MCF 10A (cell line): ENCODE results near the gene CST3. TPM values are rescaled to one million over a fixed set of nuclear protein-coding genes. Genes with fewer than 3 reads are reported as not detected.

ENCODE experiments used
- BruUV-seq: library from RNA; stranded (reverse); fragments of 400-500 nt; replicated peaks from 2 replicates; lab custom pipeline; 2021; lab: Mats Ljungman, UMichigan
- CTCF ChIA-PET: fragments of 300-600 bp; sonication (Branson Sonifier 250); formaldehyde crosslinking; extraction: SDS; loops from one replicate; lab custom pipeline; 2021; ENCODE audit warnings: antibody characterized with exemption, inconsistent platforms; lab: Yijun Ruan, JAX
- POLR2A ChIA-PET: fragments of 300-600, 350-650 bp; sonication (Branson Sonifier 250); formaldehyde crosslinking; extraction: SDS; loops from one replicate; lab custom pipeline; 2020; ENCODE audit warnings: antibody characterized with exemption, inconsistent platforms; lab: Yijun Ruan, JAX
- DNase-seq: peaks from one replicate; pipeline ENCODE4 v3.0.0-alpha.2; 2018; ENCODE audit not compliant: unreplicated experiment
- H3K27ac Mint-ChIP-seq: one replicate; pipeline ENCODE4 v1.8.0; 2022; ENCODE audit warnings: mild to moderate bottlenecking, low read depth, mixed read lengths; ENCODE audit not compliant: unreplicated experiment
- H3K27me3 Mint-ChIP-seq: one replicate; pipeline ENCODE4 v1.8.0; 2022; ENCODE audit warnings: mixed read lengths; ENCODE audit not compliant: insufficient read depth, unreplicated experiment
- H3K36me3 Mint-ChIP-seq: one replicate; pipeline ENCODE4 v1.8.0; 2022; ENCODE audit warnings: mild to moderate bottlenecking, moderate library complexity, mixed read lengths; ENCODE audit not compliant: insufficient read depth, unreplicated experiment
- H3K4me1 Mint-ChIP-seq: one replicate; pipeline ENCODE4 v1.8.0; 2022; ENCODE audit warnings: mixed read lengths; ENCODE audit not compliant: insufficient read depth, unreplicated experiment
- H3K4me3 Mint-ChIP-seq: one replicate; pipeline ENCODE4 v1.8.0; 2022; ENCODE audit warnings: mild to moderate bottlenecking, moderate library complexity, mixed read lengths; ENCODE audit not compliant: unreplicated experiment
- H3K9me3 Mint-ChIP-seq: one replicate; pipeline ENCODE4 v1.8.0; 2022; ENCODE audit warnings: mixed read lengths; ENCODE audit not compliant: unreplicated experiment
- intact Hi-C: fragments of 100-400 bp; cut with micrococcal nuclease; formaldehyde crosslinking; loops from 2 replicates; pipeline ENCODE4 v1.14.1; 2022
- total RNA-seq: library from RNA; stranded (reverse); gene quantifications from 2 replicates; pipeline ENCODE4 v1.2.3, GENCODE V29; 2022
- TF ChIP-seq, protein P1 (sequence below): fragments of 200-600 bp; IDR thresholded peaks from one replicate; pipeline ENCODE4 v1.8.0; 2022; ENCODE audit warnings: antibody characterized with exemption, mild to moderate bottlenecking; ENCODE audit not compliant: unreplicated experiment

Gene CST3
- total RNA-seq, 1 experiment from 2014 or later, result 303 TPM

DNA sequence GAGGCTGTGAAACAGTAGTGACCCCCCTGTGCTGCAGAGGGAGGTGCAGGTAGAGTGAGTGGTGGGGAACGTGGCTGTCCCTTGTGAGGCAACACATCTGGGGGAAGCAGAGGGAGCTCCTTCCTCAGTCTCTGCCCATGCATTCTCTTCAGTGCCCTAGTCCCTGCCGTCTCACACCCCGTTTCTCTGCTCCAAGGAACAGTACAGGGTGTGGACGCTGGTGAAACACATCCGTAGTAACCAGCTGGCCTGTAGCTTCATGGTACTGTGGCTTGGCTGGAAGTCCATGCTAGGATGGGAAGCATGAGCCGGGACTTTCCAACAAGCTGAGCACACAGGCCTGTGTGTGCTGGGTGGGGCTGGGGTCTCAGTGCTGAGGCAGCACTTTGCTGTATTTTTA, 25.4 kb upstream of the CST3 start:
- Mint-ChIP-seq H3K9me3 (no peaks in the 10 kb centered on the region), H3K27me3 (no peaks in the 10 kb centered on the region), H3K4me3 (no peak overlapping the region), H3K27ac (no peak overlapping the region), H3K4me1 (no peaks in the 10 kb centered on the region), H3K36me3 (no peaks in the 10 kb centered on the region)
- ChIA-PET CTCF (interaction anchor here (0.9 to 3.1 kb wide), 7 partner anchors 7 to 256 kb away, joined by 3 to 11 read pairs (median 4); partner anchors contain the start of genes CST3 and NAPB), POLR2A (interaction anchor here (0.5 to 1.3 kb wide), 4 partner anchors 26 to 192 kb away, joined by 3 to 6 read pairs (median 3); partner anchors contain the start of gene CST3)
- intact Hi-C loops, result loop anchor here (10.0 kb wide), 1 partner anchor 62 kb away; no protein-coding TSS in a partner anchor
- BruUV-seq, result no TSS peak
- TF ChIP-seq, protein P1, sequence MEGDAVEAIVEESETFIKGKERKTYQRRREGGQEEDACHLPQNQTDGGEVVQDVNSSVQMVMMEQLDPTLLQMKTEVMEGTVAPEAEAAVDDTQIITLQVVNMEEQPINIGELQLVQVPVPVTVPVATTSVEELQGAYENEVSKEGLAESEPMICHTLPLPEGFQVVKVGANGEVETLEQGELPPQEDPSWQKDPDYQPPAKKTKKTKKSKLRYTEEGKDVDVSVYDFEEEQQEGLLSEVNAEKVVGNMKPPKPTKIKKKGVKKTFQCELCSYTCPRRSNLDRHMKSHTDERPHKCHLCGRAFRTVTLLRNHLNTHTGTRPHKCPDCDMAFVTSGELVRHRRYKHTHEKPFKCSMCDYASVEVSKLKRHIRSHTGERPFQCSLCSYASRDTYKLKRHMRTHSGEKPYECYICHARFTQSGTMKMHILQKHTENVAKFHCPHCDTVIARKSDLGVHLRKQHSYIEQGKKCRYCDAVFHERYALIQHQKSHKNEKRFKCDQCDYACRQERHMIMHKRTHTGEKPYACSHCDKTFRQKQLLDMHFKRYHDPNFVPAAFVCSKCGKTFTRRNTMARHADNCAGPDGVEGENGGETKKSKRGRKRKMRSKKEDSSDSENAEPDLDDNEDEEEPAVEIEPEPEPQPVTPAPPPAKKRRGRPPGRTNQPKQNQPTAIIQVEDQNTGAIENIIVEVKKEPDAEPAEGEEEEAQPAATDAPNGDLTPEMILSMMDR, result no peak
- no peak for DNase-seq

DNA sequence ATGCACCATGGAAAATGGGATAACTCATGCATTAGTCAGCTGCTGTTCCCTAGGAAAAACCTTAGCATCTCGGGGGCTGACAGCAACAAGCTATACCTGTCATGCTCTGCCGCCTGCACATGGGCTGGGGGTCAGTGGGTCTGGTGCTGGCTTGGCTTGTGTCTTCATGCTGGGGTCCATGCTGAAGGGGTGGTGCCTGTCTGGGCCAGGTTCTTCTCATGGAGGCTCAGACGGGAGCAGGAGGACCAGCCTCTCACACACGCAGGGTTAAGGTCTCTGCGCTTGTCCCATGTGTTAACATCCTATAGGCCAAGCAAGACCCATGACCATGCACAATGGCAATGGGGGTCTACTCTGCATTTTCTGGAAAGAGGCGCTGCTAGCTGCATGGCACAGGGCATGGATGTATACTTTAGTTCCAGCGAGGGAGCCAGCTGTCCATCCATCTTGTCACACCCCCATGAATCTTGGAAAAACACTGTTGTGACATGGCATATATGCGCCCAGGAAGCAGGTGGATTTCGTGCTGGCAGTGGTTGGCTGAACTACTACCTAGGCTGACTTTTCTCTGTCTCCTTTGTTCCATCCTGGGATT, 24.6 kb upstream of the CST3 start:
- Mint-ChIP-seq H3K4me1 (no peaks in the 10 kb centered on the region), H3K4me3 (no peak overlapping the region), H3K27me3 (no peaks in the 10 kb centered on the region), H3K27ac (no peak overlapping the region), H3K36me3 (no peaks in the 10 kb centered on the region), H3K9me3 (no peaks in the 10 kb centered on the region)
- intact Hi-C loops, result loop anchor here (10.0 kb wide), 1 partner anchor 62 kb away; no protein-coding TSS in a partner anchor
- no peak for DNase-seq
- CTCF ChIA-PET, result interaction anchor here (0.9 to 3.1 kb wide), 7 partner anchors 8 to 334 kb away, joined by 3 to 11 read pairs (median 3); partner anchors contain the start of genes CST3 and NAPB
- POLR2A ChIA-PET, result interaction anchor here (0.5 kb wide), 1 partner anchor 191 kb away, joined by 3 read pairs; no protein-coding TSS in a partner anchor
- BruUV-seq, result no TSS peak
- TF ChIP-seq, protein P1, result no peak

- no TSS peak for BruUV-seq
- Mint-ChIP-seq H3K27me3 (no peaks in the 10 kb centered on the region), H3K9me3 (no peaks in the 10 kb centered on the region), H3K4me1 (no peaks in the 10 kb centered on the region), H3K36me3 (no peaks in the 10 kb centered on the region), H3K4me3 (no peak overlapping the region), H3K27ac (no peak overlapping the region)
- ChIA-PET CTCF (interaction anchor here (0.6 to 3.1 kb wide), 4 partner anchors 10 to 219 kb away, joined by 3 to 11 read pairs (median 4); no protein-coding TSS in a partner anchor), POLR2A (interaction anchor here (0.7 to 1.4 kb wide), 2 partner anchors 38 to 153 kb away, joined by 3 to 4 read pairs; no protein-coding TSS in a partner anchor)
- TF ChIP-seq, protein P1, result no peak
- no peak for DNase-seq
- intact Hi-C loops, result loop anchor here (10.0 kb wide), 1 partner anchor 64 kb away; no protein-coding TSS in a partner anchor
Measured at GRCh38 chr20:23661002-23661429, 23.3 kb upstream of the CST3 start.
